GM18526 (cell line): ENCODE data around the gene POLN.

Experiments
- POLR2A ChIP-seq: IDR thresholded peaks from 3 replicates; pipeline ENCODE4 v1.6.1; 2011; ENCODE audit not compliant: insufficient read length; ENCODE audit errors: extremely low read depth

The POLN gene

DNA sequence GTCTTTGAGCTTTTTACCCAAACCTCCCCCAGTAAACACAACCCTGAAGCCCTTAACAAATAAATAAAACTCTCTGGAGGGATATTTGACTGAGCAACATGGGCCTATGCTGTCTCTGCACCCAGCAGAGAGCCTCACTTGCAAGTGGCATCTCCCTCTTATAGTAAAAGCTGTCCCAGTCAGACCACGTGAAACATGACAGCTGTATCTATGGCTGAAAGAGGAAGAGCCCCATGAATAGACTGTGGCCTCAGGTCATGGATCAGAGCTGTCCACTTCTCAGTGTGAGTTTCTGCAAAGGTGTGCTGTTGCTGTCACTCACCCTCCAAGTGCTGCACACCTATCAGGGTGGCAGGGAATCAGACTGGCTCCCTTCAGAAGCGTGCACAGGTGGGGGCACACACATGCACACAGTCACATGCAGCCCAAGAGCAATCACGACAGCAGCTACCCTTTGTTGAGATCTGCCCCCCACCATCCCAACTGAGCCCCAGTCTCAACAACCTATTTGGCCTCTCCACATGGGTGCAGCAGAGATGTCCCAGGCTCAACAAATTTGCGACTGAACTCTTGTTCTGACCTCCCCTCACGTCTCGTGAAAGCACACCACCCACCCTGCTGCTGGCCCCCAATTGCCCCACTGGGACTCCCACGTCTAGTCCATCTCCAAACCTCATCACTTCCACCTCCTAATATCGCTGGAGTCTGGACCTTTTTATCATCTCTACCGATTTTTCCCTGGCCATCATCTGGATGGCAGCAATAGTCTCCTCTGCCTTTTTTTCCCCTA lies 137.2 kb downstream of the POLN start:
- no peak for TF ChIP-seq POLR2A

DNA sequence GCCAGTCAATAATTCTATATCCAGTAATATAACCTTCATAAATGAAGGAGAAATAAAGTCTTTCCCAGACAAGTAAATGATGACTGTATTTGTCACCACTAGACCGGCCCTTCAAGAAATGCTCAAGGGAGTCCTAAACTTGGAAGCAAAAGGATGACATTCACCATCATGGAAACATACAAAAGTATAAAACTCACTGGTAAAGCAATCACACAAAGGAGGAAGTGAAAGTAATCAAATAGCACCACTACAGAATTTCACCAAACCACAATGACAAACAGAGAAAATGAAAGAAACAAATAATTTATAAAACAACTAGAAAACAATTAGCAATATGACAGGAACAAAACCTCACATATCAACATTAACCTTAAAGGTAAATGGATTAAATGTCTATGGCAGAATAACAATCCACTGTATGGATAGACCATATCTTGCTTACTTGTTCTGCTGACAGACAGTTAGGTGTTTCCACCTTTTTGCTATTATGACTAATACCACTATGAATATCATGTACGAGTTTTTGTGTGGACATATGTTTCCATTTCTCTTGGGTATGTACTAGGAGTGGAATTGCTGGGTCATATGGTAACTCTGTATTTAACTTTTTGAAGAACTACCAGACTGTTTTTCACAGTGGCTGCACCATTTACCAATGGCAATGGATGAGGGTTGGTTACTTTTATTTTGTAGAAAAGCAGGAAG lies 137.9 kb downstream of the POLN start:
- TF ChIP-seq POLR2A, result no peak

DNA sequence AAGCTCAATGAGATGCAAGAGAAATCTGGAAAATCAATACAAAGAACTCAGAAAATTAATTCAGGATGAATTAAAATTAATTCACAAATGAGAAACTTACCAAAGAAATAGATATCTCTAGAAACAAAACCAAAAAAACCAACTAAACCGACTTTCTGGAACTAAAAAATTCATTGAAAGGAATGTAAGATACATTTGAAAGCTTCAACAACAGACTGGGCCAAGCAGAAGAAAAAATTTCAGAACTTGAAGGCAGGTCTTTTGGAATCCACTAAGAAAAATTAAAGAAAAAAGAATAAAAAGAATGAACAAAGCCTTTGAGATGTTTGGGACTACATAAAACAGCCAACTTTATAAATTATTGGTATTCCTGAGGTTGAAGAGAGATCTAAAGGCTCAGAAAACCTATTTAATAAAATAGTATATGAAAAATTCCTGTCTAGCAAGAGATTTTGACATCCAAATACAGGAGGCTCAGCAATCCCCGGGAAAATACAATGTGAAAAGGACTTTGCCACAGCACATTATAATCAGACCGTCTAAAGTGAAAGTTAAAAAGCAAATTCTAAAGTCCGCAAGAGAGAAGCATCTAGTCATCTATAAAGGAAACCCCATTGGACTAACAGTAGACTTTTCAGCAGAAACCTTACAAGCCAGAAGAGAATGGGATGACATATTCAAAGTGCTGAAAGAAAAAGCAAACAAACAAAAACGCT lies 138.6 kb downstream of the POLN start:
- no peak for TF ChIP-seq POLR2A

DNA sequence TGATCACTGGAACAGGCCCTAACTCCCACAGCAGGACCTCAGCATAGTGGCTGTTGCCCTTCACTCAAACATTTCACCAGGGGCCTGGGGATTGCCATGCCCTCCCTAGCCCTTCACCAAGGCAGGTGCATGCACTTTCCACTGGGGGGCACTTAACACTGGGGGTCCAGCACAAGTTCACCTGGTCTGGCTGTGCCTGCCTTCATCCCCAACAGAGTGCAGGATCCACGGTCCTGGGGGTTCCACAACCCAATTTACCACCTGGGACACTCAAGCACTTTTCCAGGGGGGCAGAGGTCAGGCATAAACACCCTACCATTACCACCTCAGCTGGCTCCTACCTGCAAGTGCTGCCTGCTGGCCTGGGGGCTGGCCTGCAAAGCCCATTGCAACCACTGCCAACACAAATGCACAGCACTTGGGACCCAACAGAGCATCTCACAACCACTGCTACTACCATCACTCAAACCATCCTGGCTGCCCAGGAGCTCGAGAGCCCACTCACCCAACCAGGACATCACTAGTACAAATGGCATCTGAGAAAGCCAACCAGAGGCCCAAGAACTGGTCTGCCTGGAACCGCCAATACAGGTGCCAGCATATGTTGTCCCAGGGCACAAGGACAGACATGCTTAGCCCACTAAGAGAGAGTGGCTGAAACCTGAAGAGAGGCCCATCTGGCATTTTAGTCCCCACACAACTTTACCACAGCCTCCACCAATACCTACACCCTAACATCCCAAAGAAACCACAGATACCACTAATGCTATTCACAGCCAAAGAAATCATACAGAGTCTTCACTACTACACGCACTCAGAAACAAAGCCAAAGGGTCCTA lies 139.7 kb downstream of the POLN start:
- no peak for TF ChIP-seq POLR2A

DNA sequence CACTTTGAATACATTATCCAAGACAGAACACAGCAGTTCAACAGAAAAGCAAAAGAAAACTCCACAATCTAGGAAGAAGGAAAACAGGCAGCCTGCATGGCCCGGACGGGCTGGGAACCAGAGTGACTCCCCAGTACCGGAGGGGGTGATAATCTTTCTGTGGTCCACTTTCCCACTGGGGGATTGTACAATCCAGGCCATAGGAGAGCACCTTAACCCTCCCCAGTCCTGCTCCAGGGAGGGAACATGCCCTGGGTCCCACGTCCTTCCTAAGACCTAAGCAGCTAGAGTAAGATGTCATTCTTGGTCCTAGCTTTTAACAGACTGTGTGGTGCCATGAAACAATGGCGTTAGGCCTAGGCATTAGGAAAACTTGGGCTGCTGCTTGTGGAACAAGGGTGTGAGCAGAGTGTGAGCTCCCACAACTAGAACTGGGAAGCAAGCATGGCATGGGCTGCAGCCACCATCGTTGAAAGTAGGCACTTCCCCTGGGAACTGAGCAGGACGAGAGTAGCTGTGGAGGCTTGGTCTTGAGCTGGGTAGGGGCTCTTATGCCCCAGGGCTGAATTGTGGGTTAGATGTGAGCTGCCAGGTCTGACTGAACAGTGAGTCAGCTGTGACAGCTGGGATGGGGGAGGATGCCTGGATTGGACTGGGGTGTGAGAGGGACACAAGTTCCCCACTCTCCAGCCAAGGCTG lies 140.4 kb downstream of the POLN start:
- TF ChIP-seq POLR2A, result no peak

DNA sequence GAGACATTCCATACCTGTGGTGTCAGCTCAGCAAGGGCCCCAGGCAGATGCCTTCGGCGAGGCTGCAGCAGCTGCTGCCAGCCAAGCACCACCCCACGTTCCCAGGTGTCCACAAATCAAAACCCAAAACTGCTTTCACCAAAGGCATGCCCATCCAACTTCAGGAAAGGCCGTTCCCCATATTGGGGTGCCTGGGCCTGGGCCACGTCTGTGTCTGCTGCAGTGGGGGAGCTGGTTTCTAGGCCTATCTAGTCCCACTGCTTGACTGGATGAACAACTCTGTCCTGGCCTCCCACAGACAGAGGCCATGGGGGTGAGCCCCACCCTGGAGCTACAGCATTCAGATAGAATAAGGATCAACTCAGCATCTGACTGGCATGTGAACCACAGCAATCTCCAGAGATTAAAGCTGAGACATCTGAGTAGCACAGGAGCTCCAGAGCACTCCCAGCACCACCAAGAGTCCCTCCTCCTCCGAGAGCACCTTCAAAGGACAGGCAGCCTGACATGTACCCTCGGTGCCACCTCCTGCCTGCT lies 145.8 kb downstream of the POLN start:
- no peak for TF ChIP-seq POLR2A

DNA sequence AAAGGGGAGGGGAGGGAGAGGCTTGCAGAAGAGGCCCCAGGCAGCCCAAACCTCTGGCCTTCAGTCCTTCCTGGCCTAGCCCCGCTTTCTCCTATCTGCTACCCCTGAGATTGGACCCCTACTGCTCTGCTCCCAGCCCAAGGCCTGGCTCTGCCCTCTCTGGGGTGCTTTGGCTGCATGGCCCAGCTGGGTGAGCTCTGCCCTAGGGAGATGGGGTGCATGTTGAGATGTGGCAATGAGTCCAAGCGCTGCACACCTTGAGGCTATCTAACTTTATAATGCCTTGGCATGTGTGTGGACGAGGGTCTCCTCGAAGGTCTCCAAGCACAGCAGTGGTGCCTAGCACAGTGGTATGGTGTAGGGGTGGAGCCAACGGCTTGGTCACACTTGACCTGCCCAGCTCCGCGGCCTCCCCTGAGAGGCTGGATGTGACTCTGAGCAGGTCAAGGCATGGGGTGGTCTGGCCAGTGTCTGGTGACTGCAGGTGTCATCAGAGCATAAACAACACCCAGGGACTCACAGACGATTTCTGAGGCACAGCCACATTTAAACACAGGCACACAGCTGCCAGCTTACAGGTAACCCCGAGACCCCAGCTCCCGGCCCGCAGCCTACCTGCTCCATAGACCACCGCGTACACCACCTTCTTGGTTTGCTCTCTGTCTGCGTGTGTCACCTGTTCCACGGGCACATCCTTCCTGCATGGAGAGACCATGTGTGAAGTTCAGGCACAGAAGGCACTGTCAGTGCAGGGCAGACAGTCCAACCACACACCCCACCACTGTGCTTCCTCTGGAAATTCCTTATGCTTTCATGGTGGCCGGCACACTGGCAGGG lies 146.5 kb downstream of the POLN start:
- TF ChIP-seq POLR2A, result no peak

DNA sequence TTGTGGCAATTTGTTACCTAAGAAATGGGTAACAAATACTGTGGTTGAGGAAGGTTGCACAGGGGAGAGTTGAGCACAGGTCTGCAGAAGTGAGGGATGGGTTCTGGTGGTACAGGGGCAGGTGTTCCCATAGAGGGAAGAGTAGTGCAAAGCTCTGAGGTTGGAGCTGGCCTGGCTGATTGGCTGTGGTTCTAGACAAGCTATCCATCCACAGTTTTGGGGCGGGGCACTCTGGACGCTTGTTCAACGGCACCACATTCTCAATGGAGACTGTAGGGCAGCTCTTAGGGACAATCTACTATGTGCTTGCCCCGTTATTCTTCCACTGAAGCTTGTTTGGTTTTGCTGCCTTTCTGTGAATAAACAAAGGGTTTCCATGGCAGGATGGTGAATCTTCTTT lies 147.4 kb downstream of the POLN start:
- TF ChIP-seq POLR2A, result no peak

DNA sequence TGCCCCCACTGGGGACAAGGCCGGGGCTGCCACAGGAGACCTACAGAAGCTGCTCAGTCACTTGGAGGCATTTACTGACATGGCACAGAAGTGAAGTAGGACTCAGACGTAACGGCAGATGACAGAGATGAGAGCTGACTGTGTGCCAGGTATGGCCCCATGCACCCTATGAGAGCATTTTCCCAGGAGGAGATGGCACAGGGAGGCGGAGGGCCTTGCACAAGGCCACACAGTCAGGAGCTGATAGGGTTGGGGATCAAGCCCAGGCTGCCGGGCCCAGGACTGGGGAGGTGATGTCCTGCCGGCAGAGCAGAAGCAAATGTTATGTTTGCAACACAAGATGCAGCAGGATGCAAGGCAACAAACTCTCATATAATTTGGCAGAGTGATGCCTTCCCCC lies 148.7 kb downstream of the POLN start:
- no peak for TF ChIP-seq POLR2A

DNA sequence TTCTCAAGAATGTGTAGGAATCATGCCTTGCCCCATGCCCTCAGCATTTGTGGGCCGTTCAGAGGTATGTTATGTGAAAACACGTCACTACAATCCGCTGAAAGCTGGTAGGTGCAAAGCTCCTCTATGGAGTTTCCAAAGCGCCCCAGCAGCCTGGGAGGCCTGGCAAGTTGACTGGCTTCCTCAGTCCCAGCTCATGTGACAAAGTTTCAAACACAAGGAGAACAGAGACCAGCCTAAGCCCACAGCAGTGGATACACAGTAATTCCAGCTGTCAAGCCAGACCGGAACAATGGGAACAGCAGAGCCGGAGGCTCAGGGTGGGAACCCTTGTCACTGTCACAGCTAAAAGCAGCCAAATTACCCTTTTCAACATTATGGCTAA lies 149.3 kb downstream of the POLN start:
- no peak for TF ChIP-seq POLR2A

DNA sequence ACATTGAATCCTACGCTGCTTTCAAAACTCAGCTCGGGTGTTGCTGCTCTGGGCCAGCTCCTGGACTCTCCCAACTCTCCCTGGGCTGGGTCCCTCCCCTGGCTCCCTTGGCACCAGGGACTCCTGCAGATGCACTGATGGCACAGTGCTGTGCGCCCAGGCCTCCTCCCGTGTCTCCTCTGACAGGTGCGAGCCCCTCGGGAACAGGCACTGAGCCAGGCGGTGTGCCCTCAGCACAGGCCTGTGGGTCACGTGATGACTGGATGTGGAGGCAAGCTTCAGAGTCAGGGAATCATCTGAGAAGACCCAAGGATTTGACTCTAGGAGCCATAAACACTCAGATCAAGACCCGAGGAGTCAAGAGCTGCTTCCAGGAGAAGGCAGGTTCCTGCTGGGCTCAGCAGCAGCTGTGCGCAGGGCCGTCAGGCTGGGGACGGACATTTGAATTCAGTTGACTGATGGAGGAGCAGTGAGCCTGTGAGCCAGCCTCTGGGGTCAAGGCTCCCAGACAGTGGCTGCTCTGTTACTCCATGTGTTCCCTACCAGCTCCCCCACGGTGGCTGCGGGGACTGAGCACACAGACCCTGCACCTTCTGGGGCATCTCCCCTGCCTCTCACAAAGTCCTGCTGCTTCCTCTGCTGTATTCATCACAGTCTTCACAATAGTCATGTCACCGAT lies 149.8 kb downstream of the POLN start:
- no peak for TF ChIP-seq POLR2A

DNA sequence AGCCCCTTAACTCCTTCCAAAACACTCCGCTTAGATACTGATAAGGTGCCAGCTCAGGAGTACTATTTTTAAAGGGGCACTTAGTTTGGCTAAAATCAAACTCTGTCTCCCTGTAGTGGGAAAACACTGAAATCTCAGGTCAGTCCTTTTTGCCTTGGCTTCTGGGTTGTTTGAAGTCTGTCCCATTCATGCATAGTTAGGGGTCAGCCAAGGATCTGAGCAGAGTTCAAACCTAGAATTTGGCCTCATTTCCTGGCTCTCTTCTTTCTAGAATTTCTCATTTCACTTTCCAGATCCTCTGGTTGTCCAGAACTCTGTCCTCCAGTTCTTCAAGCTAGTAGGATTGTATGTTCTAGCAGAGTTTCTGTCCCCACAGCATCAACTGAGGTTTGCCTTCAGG lies 151.3 kb downstream of the POLN start:
- TF ChIP-seq POLR2A, result no peak

DNA sequence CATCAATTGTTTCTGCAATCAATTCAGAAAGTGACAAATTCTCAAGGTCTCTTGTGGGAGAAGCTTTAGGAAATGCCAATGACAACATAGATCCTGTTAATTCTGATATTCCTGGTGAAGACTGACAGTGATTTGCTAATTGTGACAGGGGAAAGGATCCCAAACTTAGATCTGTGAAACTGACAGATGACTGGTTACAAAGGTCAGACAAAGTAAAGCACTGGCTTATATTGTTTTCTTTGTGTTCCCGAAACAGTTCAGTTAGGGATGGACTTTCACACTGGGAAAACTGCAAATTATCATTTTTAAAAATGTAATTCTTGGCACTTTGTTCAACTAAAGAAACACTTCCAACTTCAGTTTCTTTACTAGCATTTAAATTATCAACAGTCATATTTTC lies 152.7 kb downstream of the POLN start:
- TF ChIP-seq POLR2A, result no peak
